ENCODE results near the gene CATSPER1. TPM values are rescaled to one million over a fixed set of nuclear protein-coding genes. Genes with fewer than 3 reads are reported as not detected.
"Not testable (repeated sequence)": the region's sequence is repeated elsewhere in the genome, so short reads cannot be mapped to it uniquely, and the experiment has no call there.

CATSPER1 gene
- polyA plus RNA-seq, 4 donors: not detected

GRCh38 chr11:66052664-66052982, 26.3 kb upstream of the CATSPER1 start:
- DNase-seq (ENCODE audit: low read depth in 4 of 4, low spot score in 3 of 4): no peak

- peak; percentile 91 to 96 (median 94) for DNase-seq (ENCODE audit: low read depth in 4 of 4, low spot score in 3 of 4)
These were observed 25.7 kb upstream of the CATSPER1 start, which contains the start of gene SF3B2 for GRCh38 chr11:66051766-66052663. Gene SF3B2 (plus strand): TSS chr11:66052364. CDS start chr11:66052385, 21 bp downstream.

DNA sequence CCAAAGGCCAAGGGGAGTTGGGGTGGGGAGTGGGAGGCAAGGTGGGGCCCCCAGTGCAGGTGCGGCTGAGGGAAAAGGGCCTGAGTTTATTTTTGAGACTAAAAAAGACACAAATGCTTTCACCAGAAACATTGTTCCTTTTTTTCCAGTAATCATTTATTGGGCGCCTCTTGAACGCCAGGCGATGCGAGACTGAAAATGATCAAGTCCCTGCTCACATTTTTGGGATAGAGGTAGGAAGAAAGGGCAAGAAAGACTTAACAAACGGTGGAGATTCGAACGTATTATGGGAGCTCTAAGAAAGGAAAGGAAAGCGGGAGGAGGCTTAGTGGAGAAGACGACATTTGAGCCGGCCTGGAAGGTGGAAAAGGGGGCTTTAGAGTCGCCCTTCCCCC, 25.1 kb upstream of the CATSPER1 start:
- no peak for DNase-seq (ENCODE audit: low read depth in 4 of 4, low spot score in 3 of 4)

- DNase-seq (ENCODE audit: low read depth in 4 of 4, low spot score in 3 of 4): no peak
These were observed 24.4 kb upstream of the CATSPER1 start for GRCh38 chr11:66050581-66051231.

- DNase-seq (ENCODE audit: low read depth in 4 of 4, low spot score in 3 of 4): no peak
These were observed 22.5 kb upstream of the CATSPER1 start, which contains the start of gene GAL3ST3 for GRCh38 chr11:66048547-66049323. Gene GAL3ST3 (minus strand): TSS chr11:66049161. CDS start chr11:66045415, 3,746 bp downstream.

DNA sequence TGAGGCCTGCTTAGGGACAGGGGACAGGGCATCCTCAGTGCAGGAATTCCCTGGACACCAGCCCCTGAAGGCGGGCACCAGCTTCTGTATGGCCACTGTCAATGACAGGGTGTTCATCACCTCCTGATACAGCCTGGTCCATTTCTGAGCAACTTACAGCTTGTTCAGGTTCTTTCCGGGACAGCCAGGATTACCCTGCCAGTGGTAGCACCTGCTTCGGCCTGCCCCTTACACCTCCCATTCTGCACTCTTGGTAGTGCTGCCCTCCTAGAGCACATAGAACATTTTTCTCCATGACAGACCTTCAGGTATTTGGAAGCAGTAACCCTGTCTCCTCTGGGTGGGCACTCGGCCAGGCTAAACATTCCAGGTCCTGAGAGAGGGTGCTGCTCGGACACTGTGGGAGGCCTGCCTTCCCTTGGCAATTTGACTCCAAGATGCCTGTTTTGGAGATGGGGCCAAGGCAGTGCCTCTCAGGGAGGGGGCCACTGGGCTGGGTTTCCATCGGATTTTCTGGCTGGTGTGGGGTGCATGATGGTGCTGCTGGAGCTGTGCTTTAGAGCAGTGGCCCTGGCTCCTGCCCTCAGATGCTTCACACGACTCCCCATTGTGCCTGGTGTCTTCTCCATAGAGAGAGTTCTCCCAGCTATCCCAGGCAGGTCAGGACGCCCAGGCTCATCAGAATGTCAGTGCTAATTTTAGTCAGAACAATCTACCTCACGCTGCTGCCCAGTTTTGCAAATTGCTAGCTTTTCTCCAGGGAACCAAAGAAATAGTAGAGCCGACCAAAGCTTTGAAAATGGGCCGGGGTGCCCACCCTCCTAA, 21.5 kb upstream of the CATSPER1 start:
- DNase-seq (ENCODE audit: low read depth in 4 of 4, low spot score in 3 of 4): no peak

GRCh38 chr11:66046901-66047300, 20.6 kb upstream of the CATSPER1 start:
- no peak for DNase-seq (ENCODE audit: low read depth in 4 of 4, low spot score in 3 of 4)

GRCh38 chr11:66045177-66045639, 18.9 kb upstream of the CATSPER1 start:
- DNase-seq (ENCODE audit: low read depth in 4 of 4, low spot score in 3 of 4): no peak

- DNase-seq (ENCODE audit: low read depth in 4 of 4, low spot score in 3 of 4): no peak
These were observed 18.5 kb upstream of the CATSPER1 start for GRCh38 chr11:66044757-66045156.

GRCh38 chr11:66042996-66043906, 17.0 kb upstream of the CATSPER1 start:
- DNase-seq (ENCODE audit: low read depth in 4 of 4, low spot score in 3 of 4): no peak

DNA sequence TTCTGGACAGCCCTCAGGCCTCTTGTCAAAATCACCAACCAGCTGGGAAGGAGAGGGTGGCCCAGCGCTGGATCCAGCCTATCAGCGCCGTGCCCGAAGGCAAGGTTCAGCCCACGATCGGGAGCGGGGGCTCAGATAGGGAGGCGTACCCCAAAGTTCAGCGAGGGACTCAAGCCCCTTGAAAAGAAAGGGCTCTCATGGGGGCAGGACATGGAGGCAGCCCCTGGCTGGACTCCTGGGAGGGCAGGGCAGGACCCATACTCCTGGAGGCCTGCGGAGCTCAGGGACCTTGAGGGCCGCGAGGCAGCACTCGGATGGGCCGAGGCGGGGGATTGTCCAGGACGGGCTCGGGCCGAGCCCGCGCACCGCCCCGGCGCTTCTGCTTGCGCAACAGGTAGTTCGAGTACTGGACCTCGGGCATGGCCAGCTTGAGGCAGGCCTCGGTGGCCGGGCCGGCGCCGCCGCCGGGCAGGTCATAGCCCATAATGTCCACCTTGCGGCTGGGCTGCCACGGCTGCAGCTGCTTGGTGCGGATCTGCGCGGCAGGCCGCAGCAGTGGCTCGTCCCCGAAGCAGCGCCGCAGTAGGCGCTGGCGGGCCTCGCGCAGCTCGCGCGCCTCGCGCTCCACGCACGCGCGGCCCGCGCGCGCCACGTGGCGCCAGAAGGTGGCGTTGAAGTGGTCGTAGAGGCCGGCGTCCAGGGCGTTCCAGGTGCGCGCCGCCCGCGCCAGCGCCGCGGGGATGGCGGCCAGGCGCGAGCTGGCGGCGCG, 16.1 kb upstream of the CATSPER1 start:
- DNase-seq (ENCODE audit: low read depth in 4 of 4, low spot score in 3 of 4): no peak

GRCh38 chr11:66039765-66040164, 13.5 kb upstream of the CATSPER1 start:
- DNase-seq (ENCODE audit: low read depth in 4 of 4, low spot score in 3 of 4): no peak

GRCh38 chr11:66037327-66037726, 11.0 kb upstream of the CATSPER1 start:
- no peak for DNase-seq (ENCODE audit: low read depth in 4 of 4, low spot score in 3 of 4)

GRCh38 chr11:66036334-66036710, 10.0 kb upstream of the CATSPER1 start:
- DNase-seq (ENCODE audit: low read depth in 4 of 4, low spot score in 3 of 4): no peak

DNA sequence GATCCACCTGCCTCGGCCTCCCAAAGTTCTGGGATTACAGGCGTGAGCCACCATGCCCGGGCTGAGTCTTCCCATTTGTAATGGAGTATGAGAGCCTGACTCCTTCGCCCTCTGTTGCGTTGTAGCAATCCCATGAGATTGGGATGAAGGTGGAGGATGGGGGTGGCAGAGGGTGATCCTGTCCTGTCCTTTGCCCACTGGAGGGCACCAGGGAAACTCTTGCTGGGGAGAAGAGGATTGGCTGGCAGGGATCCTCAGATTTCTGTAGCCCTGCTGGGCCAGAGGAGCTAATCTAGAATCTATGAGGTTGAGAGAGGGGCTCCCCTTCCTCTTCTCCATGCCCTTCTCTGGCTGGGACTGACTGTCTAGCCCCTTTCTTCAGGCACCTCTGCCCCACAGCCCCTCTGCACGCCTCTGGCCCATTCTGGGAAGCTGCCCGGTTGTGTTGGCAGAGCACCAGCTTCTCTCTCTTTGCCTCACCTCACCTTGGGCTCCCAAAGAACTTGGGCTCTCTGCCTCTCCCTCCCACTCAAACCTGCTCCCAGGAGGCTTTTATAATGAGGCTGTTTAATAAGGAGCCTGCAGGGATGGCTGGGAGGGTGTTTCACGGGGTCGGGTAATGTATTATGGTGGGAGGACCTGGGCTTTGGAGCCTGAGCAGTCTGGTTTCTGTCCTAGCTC, 9.5 kb upstream of the CATSPER1 start:
- DNase-seq (ENCODE audit: low read depth in 4 of 4, low spot score in 3 of 4): no peak

- DNase-seq (ENCODE audit: low read depth in 4 of 4, low spot score in 3 of 4): no peak
These were observed 6.9 kb upstream of the CATSPER1 start for GRCh38 chr11:66032957-66033735.

GRCh38 chr11:66023186-66023440, 3.2 kb downstream of the CATSPER1 start:
- DNase-seq (ENCODE audit: low read depth in 4 of 4, low spot score in 3 of 4): not testable (repeated sequence)

Data from left renal pelvis (tissue), 4 donors.